Measurements from ENCODE around the gene GLI3. TPM values are rescaled to one million over a fixed set of nuclear protein-coding genes. Genes with fewer than 3 reads are reported as not detected.

GLI3 gene
- total and polyA plus RNA-seq, 2 of the 4 experiments (the other 2 are of a cell fraction), result 1.3 to 3.9 TPM

DNA sequence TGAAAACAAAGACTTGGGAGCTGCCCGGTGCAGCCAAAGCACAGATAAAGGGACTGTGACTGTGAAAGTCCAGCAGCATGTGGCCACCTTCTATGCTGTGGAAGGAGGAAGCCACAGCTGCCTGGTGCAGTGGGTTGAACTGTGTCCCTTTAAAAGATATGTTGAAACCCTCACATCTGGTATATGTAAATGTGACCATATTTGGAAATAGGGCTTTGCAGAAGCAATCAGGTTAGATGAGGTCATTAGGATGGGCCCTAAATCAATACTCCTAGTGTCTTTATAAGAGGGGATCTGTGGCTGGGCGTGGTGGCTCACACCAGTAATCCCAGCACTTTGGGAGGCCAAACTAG is 136.9 kb downstream of the GLI3 start:
- Histone ChIP-seq H3K9me3 (ENCODE audit: control insufficient read depth, insufficient read depth, low read length) (no peaks in the 10 kb centered on the region), H2BK120ac (ENCODE audit: low read depth, low read length) (peak overlapping the region; percentile 17), H3K9me1 (ENCODE audit: insufficient read depth, low read length) (peaks cover 23% of the 10 kb centered on the region; the same call in 1 of the 2 replicates), H3K4me1 (ENCODE audit: control insufficient read depth, insufficient read depth, low read length) (peaks cover 31% of the 10 kb centered on the region), H3K27ac (ENCODE audit: insufficient read depth, low read length) (peak overlapping the region; percentile 66; the same call in 1 of the 2 replicates), H4K5ac (ENCODE audit: low read depth, low read length) (peak overlapping the region; percentile 8; the same call in 1 of the 2 replicates), H3K4me2 (ENCODE audit: low read depth, low read length) (peak overlapping the region; percentile 19; the same call in 1 of the 2 replicates), H2AK5ac (ENCODE audit: low read depth, low read length) (no peak overlapping the region), H2BK15ac (ENCODE audit: low read depth, low read length) (no peak overlapping the region; the same call in 2 of the 3 replicates), H3K4me3 (ENCODE audit: insufficient read depth, low read depth, low read length) (no peak overlapping the region), H4K8ac (ENCODE audit: low read depth in 2 of 2, low read length in 2 of 2) (no peak overlapping the region), H3K36me3 (ENCODE audit: control insufficient read depth, insufficient read depth, low read length) (peaks cover 6% of the 10 kb centered on the region; the same call in 1 of the 2 replicates), H3K14ac (replicated peaks; ENCODE audit: low read depth, low read length) (no peak overlapping the region), H3K23ac (ENCODE audit: low read depth, low read length) (no peak overlapping the region), H2BK20ac (ENCODE audit: low read depth, low read length) (no peak overlapping the region), H4K20me1 (ENCODE audit: insufficient read depth, low read length) (no peaks in the 10 kb centered on the region), H4K91ac (ENCODE audit: insufficient read depth, low read depth, low read length) (0 out of 2 replicates have a peak overlapping the region, but pooled peaks have one; percentile 37), H3K4ac (ENCODE audit: low read depth, low read length) (0 out of 2 replicates have a peak overlapping the region, but pooled peaks have one; percentile 12), H3K9ac (ENCODE audit: low read depth, low read length) (no peak overlapping the region), H3K56ac (ENCODE audit: extremely low read depth, insufficient read depth, low read length) (no peak overlapping the region), H2BK5ac (ENCODE audit: low read depth, low read length, poor library complexity, severe bottlenecking) (no peak overlapping the region), H2AFZ (replicated peaks; ENCODE audit: low read length, poor library complexity) (no peak overlapping the region), H3K18ac (ENCODE audit: low read depth, low read length) (peak overlapping the region; percentile 32; the same call in 1 of the 2 replicates), H2AK9ac (replicated peaks; ENCODE audit: low read depth, low read length, poor library complexity) (no peak overlapping the region), H3K27me3 (ENCODE audit: control insufficient read depth, insufficient read depth, low read length) (no peaks in the 10 kb centered on the region), H3K79me1 (ENCODE audit: low read depth in 1 of 2, low read length in 2 of 2) (peaks cover 0 to 28% of the 10 kb centered on the region in 2 experiments; a peak in 2 of 4 replicates)
- ChIA-PET POLR2A (ENCODE audit: unreplicated experiment) (no interaction called here), CTCF (no interaction called here)
- ATAC-seq (ENCODE audit: low read depth) (peak; percentile 52), DNase-seq (no peak)
- dilution Hi-C loops (cut with HindIII; ENCODE audit: low sequenced_read_pairs, unreplicated experiment) (no loop called here), intact Hi-C loops (cut with micrococcal nuclease) (no loop called here), in situ Hi-C loops (cut with MboI; ENCODE audit: low sequenced_read_pairs) (no loop called here)
- no TSS peak for BruUV-seq (replicated peaks)
- WGBS, 2 experiments (ENCODE audit: extremely low coverage in 2 of 2, insufficient read length in 1 of 2), result no CpG with 5 or more reads among the region's 2 CpGs
- TF ChIP-seq RFX5 (IDR thresholded peaks at IDR 0.05; ENCODE audit: low read depth, low read length) (no peak), MAZ (IDR thresholded peaks at IDR 0.05; ENCODE audit: borderline replicate concordance, low read depth, low read length) (no peak), CEBPB (IDR thresholded peaks at IDR 0.05; ENCODE audit: low read depth, low read length) (no peak), NFE2L2 (IDR thresholded peaks at IDR 0.05; ENCODE audit: low read depth, low read length) (no peak), MAFK (IDR thresholded peaks at IDR 0.05; ENCODE audit: low read depth, low read length) (no peak), BHLHE40 (IDR thresholded peaks at IDR 0.05; ENCODE audit: low read depth, low read length) (no peak), POLR2A (IDR thresholded peaks at IDR 0.05; ENCODE audit: low read depth, low read length) (no peak)
- TF ChIP-seq, protein P1, sequence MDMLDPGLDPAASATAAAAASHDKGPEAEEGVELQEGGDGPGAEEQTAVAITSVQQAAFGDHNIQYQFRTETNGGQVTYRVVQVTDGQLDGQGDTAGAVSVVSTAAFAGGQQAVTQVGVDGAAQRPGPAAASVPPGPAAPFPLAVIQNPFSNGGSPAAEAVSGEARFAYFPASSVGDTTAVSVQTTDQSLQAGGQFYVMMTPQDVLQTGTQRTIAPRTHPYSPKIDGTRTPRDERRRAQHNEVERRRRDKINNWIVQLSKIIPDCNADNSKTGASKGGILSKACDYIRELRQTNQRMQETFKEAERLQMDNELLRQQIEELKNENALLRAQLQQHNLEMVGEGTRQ (IDR thresholded peaks at IDR 0.05; ENCODE audit: low read depth, low read length), result no peak

All from IMR-90 (cell line).